GM21619 (cell line): ENCODE measurements around the gene SOD3.

Experiments used
- ATAC-seq: cut with Tn5 transposase; IDR thresholded peaks from one replicate; pipeline ENCODE4 v1.9.1; 2021; ENCODE audit not compliant: unreplicated experiment

The SOD3 gene

DNA sequence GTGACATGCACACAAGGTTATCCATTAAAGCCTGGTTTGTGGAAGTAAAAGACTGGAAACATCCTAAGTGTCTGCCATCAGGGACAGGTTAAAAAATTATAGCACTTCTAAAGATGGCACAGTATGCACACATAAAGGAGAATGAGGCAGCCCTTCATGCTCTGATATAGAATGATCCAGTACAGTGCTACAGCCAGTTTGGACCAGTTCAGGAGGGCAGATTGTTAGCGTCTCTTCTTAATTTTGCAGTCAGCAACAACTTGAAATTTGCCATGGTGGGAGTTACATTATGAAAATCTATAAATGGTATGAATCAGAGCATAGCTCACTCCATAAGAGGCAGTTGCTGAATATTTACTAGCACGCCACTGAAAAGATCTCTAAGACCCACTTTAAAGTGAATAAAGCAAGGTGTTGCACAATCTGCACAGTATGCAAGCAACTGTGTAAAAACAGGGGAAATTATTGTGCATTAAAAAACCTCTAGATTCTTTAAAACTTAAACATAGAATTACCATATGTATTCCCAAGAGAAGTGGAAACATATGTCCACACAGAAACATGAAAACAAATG lies 20.3 kb upstream of the SOD3 start:
- no peak for ATAC-seq

DNA sequence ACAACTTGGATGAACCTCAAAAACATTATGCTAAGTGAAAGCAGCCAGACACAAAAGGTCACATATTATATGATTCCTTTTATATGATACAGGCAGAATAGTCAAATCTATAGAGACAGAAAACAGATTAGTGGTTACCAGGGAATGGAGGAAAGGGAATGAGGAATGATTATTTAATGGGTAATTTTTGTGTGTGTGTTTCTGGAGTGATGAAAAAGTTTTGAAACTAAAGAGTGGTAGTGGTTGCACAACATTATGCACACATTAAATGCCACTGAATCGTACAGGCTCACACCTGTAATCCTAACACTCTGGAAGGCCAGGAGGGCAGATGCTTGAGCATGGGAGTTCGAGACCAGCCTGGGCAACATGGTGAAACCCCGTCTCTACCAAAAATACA lies 19.6 kb upstream of the SOD3 start:
- ATAC-seq: no peak

DNA sequence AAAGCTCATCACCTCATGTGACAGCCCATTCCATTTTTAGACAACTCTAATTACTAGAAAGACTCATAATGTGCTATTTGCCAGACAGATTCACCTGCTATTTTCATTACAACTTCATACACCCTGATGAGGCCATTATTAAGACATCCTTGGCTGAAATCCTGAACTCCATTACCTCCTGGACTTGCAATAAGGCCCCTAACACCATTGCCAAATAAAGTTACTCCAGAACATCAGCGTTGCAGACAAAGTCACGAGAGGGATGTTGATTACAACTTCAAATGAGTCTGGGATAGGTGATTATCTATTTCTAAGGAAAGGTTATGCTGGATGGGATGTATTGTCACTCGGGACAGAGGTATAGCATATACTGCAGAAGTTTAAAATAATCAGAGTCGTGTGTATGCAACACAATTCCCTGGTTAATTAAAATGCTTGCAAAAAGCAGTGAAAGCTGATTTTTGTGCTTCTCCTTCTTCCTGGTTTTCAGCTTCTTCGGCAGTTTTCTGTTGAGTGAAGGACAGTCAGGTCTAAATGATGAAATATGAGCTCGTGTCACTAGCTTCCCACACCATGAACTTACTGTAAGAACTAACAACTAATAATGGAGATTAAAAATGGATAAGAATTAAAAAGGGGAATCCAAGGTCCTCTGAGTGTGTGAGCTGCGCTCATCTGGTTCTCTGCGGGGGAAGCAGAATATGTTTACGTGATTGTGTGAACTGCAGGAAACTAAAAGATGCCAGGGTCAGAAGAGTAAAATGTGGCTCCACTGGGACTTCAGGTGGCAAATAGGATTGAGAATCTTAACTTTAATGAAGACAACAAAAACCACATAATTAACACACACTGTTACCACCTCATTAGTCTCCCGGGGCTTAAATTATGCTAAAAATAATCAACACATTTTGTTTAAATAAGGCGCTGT lies 17.6 kb upstream of the SOD3 start:
- no peak for ATAC-seq

DNA sequence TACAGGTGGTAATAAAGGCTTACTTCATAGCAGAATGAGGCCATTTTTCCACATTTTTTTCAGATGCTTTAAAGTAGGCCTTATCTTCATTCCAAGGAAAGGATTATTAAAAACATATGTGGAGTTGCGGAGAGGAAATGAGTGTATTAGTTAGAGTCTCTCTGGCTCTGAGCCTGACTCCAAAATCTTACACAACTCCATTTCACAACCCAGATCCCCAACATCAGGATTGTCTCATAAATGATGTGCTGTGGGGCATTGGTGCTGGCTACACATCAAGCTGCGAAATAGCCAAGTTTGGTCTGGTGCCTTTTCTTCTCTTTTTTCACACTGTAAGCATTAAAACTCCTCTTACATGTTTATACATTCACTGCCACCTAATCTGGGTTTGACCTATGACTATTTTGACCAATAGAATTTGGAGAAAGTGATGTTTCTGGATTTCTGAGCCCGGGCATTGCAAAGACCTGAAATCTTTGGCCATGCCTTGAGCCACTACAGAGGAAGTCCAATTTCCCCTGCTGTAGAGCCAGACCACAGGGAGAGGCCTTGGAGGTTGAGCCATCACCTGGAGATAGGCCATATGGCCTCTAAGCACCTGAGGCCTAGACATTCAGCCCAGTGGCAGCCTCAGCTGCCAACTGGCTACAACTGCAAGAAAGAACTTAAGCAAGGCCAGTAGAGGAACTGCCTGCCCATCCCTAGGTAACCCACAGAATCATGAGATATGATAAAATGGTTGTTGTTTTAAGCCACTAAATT lies 16.7 kb upstream of the SOD3 start:
- ATAC-seq: no peak

DNA sequence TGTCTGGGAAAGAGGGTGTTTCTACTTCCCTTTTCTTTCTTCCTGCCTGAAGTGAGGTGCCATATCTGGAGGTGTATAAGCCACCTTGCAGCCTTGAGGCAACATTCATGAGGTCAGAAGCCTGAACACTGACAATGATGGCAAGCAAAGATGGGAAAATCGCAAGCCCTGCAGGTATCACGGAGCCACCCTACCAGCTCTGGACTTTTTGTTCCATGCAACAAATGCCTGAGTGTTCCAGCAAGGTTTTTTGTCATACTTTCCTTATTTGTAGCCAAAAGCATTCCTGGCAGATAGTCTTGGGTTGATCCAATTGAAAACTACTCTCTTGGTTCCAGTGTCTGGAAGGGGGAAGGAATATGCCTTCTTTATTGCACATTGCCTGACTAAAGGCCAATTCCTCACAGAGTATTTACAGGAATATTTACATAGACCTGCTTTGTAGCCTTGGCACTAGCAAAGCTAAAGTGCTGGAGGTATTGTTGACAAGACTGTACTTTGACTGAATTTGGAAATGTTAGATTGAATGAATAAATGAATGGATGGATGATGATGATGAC lies 14.4 kb upstream of the SOD3 start:
- no peak for ATAC-seq

DNA sequence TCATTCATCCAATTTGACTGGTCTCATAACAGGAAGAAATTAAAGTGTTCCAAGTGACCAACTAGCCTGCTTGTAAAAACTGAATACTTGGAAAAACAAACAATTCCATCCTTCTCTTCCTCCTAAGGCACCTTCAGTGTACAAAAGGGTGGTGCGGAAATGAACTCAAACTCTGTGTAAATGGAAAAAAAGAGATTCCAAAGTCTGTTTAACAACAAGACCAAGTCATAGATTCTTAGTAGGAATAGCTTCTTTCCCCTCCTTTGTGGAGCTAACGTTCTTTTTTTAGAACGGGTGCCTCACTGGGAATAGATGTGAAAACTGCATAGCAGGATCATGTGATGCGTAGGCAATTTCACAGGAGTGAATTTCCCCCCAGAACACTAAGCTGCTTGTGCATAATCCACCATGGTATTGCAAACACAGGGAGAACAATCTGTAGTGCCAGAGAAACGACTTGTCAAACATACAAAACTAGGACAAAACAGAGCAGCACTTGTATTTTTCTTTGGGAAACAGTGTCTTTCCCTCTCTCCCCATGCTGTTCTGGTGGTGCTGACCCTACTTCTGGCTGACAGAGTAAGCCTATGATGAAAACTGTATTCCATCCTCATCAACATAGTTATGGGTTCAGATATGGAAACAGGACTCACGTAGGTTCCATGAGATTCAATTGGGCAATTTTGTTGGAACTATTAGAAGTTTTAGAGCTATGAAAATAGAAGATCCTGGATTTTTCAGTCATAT lies 13.2 kb upstream of the SOD3 start:
- ATAC-seq: no peak

DNA sequence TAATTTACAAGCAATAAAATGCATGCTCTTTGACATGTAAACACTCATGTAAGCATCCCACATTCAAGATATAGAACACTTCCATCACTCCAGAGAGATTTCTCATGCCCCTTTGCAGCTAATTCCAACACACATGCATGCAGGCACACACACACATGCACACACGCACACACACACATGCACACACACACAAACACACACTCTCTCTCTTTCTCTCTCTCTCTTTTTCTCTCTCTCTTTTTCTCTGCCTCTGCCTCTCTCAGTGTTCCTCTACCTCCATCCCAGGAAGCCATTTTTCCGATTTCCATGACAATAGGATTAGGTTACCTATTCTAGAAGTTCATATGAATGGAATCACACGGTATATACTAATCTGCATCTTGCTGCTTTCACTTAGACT lies 11.9 kb upstream of the SOD3 start:
- no peak for ATAC-seq

DNA sequence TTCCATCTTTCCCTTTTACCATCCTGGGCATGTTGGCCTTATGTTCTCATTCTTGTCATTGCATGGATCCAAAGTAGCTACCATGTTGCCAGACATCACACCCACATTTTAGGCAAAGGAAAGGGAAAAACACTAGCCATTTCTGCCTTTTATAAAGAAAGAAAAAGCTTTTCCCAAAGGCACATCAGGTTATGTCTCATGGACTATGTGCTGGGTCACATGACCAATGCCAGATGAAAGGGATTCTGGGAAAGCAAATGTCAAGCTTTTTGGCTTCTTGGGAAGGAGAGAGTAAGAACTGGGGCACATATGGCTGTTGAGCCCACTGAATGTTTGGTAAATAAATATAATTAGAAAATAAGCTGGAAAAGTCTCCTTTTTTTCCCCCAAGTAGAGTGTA lies 4.3 kb upstream of the SOD3 start:
- ATAC-seq: no peak

DNA sequence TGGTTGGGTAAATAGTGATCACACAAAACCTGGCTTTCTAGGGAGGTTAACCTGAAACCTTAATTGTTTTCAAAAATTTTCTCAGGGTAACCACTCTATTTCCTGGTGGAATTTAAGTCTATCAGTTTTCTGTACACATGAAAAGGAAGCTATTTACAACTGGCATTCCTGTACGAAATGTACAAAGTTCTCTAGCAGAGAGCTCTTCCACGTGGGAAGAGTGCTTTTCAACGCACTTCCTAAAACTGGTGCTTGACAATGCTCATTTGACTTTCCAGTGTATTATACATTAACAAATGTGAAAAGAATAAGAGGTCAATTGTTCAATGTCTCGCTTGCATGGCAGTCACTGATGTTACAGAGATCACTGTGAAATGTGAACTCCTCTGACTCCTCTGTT lies 2.8 kb upstream of the SOD3 start:
- no peak for ATAC-seq

DNA sequence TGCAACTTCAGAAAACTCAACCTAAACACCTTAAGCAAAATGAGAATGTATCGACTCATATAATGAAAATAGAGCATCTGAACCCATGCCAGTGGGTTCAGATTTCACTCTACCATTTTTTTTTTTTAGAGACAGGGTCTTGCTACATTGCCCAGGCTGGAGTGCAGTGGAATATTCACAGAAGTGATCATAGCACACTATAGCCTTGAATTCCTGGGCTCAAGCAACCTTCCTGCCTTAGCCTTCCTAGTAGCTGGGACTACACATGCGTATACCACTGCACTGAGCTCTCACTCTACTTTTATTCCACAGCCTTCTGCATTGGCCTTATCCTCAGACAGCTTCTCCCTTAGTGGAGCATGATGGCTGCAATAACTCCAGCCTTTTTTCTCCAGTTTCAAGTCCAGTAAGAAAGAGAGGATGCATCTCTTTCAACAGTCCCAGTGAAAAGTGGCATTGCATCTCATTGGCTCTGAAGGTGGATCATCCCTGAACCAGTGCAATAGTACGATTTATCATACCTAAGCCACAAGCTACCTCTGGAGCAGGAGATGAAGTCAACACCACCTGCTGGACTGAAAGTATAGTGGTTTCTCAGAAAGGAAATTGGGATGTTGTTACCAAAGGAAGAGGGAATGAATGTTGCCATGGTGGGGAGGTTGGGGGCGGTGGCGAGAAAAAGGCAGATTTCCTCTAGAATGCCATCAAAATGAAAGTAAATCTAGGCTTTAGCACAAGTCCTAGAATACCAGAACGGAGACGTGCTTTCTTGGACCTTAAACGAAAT lies 2.0 kb upstream of the SOD3 start:
- no peak for ATAC-seq

DNA sequence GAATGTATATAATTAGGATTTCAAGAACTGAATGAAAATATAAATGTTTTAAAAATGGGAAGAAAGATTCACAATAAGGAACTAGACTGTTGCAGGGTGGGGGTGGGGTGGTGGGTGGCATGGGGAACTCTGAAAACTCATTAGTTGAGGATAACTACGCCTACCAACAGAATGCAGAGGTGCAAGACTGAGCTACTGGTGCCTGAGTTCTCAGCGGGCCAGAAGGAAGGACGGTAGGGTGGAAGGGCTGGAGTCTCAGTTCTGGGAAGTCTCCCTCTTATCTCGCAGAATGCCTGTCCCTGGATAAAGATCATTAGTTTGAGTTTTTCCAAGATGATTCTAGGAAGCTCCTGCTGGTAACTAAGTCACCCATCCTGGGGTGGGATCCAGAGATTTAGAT lies 1.3 kb upstream of the SOD3 start:
- ATAC-seq: no peak

DNA sequence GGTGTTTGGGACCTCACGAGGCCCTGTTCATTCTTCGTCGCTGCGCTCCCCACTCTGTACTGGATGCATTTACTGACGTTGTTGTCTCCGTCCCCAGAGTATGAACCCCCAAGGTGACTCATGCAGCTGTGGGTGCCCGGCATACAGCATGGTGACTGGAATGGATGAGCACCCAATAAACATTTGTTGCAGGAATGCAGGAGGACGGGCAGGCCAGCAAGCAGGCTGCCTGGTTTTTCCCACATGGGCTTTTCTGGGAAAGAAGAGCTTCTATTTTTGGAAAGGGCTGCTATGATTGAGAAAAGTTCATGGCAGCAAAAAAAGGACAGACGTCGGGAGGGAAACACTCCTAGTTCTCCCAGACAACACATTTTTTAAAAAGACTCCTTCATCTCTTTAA lies 893 bp upstream of the SOD3 start:
- ATAC-seq: no peak

DNA sequence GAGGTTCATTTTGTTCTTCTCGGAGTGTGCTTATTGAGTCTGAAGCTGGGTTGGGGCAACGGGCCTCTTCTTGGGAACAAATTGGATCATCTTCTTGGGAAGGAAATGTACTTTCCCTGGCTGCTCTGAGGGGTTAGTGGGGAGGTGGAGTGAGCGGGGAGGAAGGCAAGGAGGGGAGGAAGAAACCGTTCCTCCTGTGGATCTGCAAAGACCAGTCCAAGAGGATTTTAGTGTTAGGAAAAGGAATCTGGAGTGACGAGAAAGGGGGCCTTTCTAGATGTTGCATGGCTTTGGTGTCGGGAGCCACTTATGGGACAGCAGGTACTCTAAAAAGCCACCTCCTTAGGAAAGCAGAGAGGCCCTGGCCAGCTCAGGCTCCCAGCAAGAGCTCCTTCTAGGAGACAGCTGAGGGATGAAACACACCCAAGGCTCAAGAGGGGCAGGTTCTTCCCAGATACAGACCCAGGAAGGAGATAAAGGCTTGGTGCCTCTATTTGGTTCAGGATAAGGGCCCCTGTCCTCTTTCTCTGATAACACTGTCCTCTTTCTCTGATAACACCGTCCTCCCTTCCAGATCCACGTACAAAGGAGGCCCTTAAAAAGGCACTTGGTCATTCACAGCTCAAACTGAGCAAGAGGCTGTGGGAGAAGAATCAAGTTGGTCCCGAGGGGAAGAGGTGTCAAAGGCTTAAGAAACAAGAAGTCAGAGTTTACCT lies 451 bp downstream of the SOD3 start:
- ATAC-seq: no peak

DNA sequence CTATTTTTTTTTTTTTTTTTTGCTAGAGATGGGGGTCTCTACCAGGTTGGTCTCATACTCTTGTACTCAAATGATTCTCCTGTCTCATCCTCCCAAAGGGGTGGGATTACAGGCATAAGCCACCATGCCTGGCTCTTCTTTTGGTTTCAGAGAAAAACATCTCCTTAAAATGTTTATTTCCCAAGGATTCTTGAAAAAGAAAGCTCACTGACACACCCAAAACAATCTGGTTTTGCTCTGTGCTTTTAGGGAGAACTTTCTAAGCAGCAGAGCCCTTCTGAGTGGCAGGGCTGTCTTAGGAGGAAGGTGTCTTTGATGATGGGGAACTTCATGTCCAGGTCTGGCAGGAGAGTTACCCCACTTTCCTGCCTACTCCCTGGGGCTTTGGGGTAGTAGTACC lies 1.2 kb downstream of the SOD3 start:
- ATAC-seq: no peak

DNA sequence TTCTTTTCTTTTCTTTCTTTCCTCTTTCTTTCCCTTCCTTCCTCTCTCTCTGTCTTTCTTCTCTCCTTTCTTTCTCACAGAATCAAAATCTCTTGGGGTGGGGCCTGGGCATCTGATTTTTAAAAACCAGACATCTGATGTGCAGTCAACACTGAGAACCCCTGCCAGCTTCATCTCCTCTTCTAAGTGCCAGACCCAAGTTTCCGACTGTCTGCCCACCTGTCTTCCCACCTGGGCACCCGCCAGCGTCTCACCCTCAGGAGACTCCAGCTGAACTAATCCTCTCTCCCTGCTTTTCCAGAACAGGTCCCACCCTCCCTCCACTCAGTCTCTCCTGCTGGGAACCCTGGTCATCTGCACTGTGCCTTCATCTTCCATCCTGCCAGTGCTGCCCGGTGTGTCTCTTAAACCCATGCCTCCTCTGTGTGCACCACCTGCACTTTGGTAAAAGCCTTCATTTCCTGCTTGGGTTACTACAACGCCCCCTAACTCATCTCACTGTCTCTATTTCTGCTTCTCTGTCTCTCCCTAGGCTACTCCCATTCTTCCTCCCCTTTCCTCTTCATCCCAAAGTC lies 2.8 kb downstream of the SOD3 start:
- ATAC-seq: no peak

DNA sequence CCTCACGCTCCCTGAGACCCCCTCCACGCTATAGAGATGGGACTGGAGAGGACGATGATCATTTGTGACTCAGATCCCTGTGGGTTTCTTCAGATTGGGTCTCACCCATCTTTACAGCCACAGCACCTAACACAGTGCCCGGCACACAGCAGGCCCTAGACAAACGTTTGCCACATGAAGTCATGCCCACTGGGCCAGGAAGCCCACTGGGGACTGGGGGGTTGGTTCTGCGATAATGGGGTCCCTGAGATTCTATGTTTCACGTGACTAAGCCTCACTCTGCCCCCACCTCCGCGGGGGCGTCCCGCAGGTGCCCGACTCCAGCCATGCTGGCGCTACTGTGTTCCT lies 3.8 kb downstream of the SOD3 start:
- no peak for ATAC-seq

DNA sequence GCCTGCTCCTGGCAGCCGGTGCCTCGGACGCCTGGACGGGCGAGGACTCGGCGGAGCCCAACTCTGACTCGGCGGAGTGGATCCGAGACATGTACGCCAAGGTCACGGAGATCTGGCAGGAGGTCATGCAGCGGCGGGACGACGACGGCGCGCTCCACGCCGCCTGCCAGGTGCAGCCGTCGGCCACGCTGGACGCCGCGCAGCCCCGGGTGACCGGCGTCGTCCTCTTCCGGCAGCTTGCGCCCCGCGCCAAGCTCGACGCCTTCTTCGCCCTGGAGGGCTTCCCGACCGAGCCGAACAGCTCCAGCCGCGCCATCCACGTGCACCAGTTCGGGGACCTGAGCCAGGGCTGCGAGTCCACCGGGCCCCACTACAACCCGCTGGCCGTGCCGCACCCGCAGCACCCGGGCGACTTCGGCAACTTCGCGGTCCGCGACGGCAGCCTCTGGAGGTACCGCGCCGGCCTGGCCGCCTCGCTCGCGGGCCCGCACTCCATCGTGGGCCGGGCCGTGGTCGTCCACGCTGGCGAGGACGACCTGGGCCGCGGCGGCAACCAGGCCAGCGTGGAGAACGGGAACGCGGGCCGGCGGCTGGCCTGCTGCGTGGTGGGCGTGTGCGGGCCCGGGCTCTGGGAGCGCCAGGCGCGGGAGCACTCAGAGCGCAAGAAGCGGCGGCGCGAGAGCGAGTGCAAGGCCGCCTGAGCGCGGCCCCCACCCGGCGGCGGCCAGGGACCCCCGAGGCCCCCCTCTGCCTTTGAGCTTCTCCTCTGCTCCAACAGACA lies 4.4 kb downstream of the SOD3 start:
- no peak for ATAC-seq

DNA sequence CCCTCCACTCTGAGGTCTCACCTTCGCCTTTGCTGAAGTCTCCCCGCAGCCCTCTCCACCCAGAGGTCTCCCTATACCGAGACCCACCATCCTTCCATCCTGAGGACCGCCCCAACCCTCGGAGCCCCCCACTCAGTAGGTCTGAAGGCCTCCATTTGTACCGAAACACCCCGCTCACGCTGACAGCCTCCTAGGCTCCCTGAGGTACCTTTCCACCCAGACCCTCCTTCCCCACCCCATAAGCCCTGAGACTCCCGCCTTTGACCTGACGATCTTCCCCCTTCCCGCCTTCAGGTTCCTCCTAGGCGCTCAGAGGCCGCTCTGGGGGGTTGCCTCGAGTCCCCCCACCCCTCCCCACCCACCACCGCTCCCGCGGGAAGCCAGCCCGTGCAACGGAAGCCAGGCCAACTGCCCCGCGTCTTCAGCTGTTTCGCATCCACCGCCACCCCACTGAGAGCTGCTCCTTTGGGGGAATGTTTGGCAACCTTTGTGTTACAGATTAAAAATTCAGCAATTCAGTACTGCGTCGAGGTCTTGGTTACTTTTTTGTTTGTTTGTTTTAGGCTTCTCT lies 5.0 kb downstream of the SOD3 start:
- ATAC-seq: no peak
